Neural progenitor cell (in vitro differentiated cells): ENCODE results near the gene MRPL53. TPM values are rescaled to one million over a fixed set of nuclear protein-coding genes. Genes with fewer than 3 reads are reported as not detected.

ENCODE experiments used
- DNase-seq: peaks from one replicate; pipeline ENCODE4 v3.0.0-alpha.2; 2016; ENCODE audit warnings: low spot score
- H2AFZ ChIP-seq: fragments of 200-600 bp; sonication (generic); replicated peaks from 2 replicates; pipeline ENCODE4 v1.6.1; 2016; ENCODE audit warnings: antibody characterized with exemption
- H3F3A ChIP-seq: fragments of 200-600 bp; sonication (generic); 2 replicates; pipeline ENCODE4 v1.6.1; 2016; ENCODE audit warnings: antibody characterized with exemption, low read depth
- H3K27ac ChIP-seq: fragments of 200-600 bp; sonication (generic); 2 replicates; pipeline ENCODE4 v1.5.1; 2016; ENCODE audit warnings: mild to moderate bottlenecking
- H3K27me3 ChIP-seq: fragments of 200-600 bp; sonication (generic); 2 replicates; pipeline ENCODE4 v1.6.1; 2016; ENCODE audit warnings: mild to moderate bottlenecking, moderate library complexity
- H3K36me3 ChIP-seq: fragments of 200-600 bp; sonication (generic); 2 replicates; pipeline ENCODE4 v1.5.1; 2016
- H3K4me1 ChIP-seq: fragments of 200-600 bp; sonication (generic); 2 replicates; pipeline ENCODE4 v1.6.1; 2016; ENCODE audit warnings: mixed run types
- H3K4me2 ChIP-seq: fragments of 200-600 bp; sonication (generic); 2 replicates; pipeline ENCODE4 v1.6.1; 2016
- H3K4me3 ChIP-seq: fragments of 200-600 bp; sonication (generic); 2 replicates; pipeline ENCODE4 v1.5.1; 2016
- H3K79me2 ChIP-seq: fragments of 200-600 bp; sonication (generic); 2 replicates; pipeline ENCODE4 v1.6.1; 2016; ENCODE audit warnings: low read depth
- H3K9ac ChIP-seq: fragments of 200-600 bp; sonication (generic); 2 replicates; pipeline ENCODE4 v1.6.1; 2016
- H3K9me3 ChIP-seq: fragments of 200-600 bp; sonication (generic); 2 replicates; pipeline ENCODE4 v1.5.1; 2016; ENCODE audit warnings: low read depth
- H4K20me1 ChIP-seq: fragments of 200-600 bp; sonication (generic); 2 replicates; pipeline ENCODE4 v1.6.1; 2016; ENCODE audit warnings: low read depth
- H3K27ac Mint-ChIP-seq: 3 replicates; pipeline ENCODE4 v1.8.0; 2021; ENCODE audit warnings: mixed read lengths
- H3K27me3 Mint-ChIP-seq: 2 replicates; pipeline ENCODE4 v1.8.0; 2022; ENCODE audit warnings: low read depth, mild to moderate bottlenecking, inconsistent platforms, moderate library complexity, mixed read lengths; ENCODE audit not compliant: insufficient read depth
- H3K36me3 Mint-ChIP-seq: 3 replicates; pipeline ENCODE4 v1.8.0; 2021; ENCODE audit warnings: mixed read lengths
- H3K4me1 Mint-ChIP-seq: 3 replicates; pipeline ENCODE4 v1.8.0; 2021; ENCODE audit warnings: mixed read lengths
- H3K4me3 Mint-ChIP-seq: 3 replicates; pipeline ENCODE4 v1.8.0; 2021; ENCODE audit warnings: mild to moderate bottlenecking, moderate library complexity, mixed read lengths
- H3K9me3 Mint-ChIP-seq: 3 replicates; pipeline ENCODE4 v1.8.0; 2020; ENCODE audit warnings: mixed read lengths
- EZH2 ChIP-seq: fragments of 200-600 bp; sonication (generic); IDR thresholded peaks from 2 replicates; pipeline ENCODE4 v1.6.1; 2017; ENCODE audit warnings: antibody characterized with exemption, mild to moderate bottlenecking, moderate library complexity
- EZH2phosphoT487 ChIP-seq: fragments of 200-600 bp; sonication (generic); IDR thresholded peaks from 2 replicates; pipeline ENCODE4 v1.6.1; 2017; ENCODE audit warnings: antibody characterized with exemption
- total RNA-seq: library from RNA; depleted of rRNA; stranded (reverse); fragments of >200 nt; gene quantifications from 2 replicates; pipeline ENCODE4 v1.2.3, GENCODE V29; 2015; ENCODE audit warnings: low replicate concordance
- TF ChIP-seq, protein P1 (sequence below): fragments of 200-600 bp; sonication (generic); IDR thresholded peaks from 2 replicates; pipeline ENCODE4 v1.5.1; 2017; ENCODE audit warnings: antibody characterized with exemption, mild to moderate bottlenecking

MRPL53 gene
- total RNA-seq, 1 donor from 2014 or later: 9.8 TPM

- Histone ChIP-seq H3K4me1 (no peaks in the 10 kb centered on the region), H3K36me3 (no peaks in the 10 kb centered on the region), H3F3A (peaks cover 37% of the 10 kb centered on the region), H3K9ac (no peak overlapping the region), H3K27me3 (peaks cover 6% of the 10 kb centered on the region), H2AFZ (no peak overlapping the region), H3K27ac (no peak overlapping the region), H3K4me2 (no peak overlapping the region), H3K4me3 (no peak overlapping the region), H3K79me2 (peaks cover 16% of the 10 kb centered on the region), H3K9me3 (no peaks in the 10 kb centered on the region), H4K20me1 (peaks cover 24% of the 10 kb centered on the region)
- Mint-ChIP-seq H3K4me1 (peaks cover 28% of the 10 kb centered on the region), H3K4me3 (no peak overlapping the region), H3K9me3 (no peaks in the 10 kb centered on the region), H3K27ac (no peak overlapping the region), H3K27me3 (peaks cover 12% of the 10 kb centered on the region), H3K36me3 (peaks cover 35% of the 10 kb centered on the region)
- TF ChIP-seq EZH2phosphoT487 (no peak), EZH2 (no peak)
- TF ChIP-seq, protein P1, sequence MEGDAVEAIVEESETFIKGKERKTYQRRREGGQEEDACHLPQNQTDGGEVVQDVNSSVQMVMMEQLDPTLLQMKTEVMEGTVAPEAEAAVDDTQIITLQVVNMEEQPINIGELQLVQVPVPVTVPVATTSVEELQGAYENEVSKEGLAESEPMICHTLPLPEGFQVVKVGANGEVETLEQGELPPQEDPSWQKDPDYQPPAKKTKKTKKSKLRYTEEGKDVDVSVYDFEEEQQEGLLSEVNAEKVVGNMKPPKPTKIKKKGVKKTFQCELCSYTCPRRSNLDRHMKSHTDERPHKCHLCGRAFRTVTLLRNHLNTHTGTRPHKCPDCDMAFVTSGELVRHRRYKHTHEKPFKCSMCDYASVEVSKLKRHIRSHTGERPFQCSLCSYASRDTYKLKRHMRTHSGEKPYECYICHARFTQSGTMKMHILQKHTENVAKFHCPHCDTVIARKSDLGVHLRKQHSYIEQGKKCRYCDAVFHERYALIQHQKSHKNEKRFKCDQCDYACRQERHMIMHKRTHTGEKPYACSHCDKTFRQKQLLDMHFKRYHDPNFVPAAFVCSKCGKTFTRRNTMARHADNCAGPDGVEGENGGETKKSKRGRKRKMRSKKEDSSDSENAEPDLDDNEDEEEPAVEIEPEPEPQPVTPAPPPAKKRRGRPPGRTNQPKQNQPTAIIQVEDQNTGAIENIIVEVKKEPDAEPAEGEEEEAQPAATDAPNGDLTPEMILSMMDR: no peak
- DNase-seq: no peak
Measured at GRCh38 chr2:74424995-74425406, 47.5 kb downstream of the MRPL53 start.

- Mint-ChIP-seq H3K4me1 (peaks cover 28% of the 10 kb centered on the region), H3K9me3 (no peaks in the 10 kb centered on the region), H3K27me3 (peaks cover 15% of the 10 kb centered on the region), H3K27ac (no peak overlapping the region), H3K4me3 (peak overlapping the region; percentile 66), H3K36me3 (peaks cover 32% of the 10 kb centered on the region)
- TF ChIP-seq, protein P1: no peak
- TF ChIP-seq EZH2: no peak
- TF ChIP-seq EZH2phosphoT487: no peak
- Histone ChIP-seq H3K9me3 (no peaks in the 10 kb centered on the region), H3K4me3 (no peak overlapping the region), H3K79me2 (peaks cover 16% of the 10 kb centered on the region), H3K4me2 (no peak overlapping the region), H2AFZ (no peak overlapping the region), H3K27ac (no peak overlapping the region), H3K36me3 (no peaks in the 10 kb centered on the region), H4K20me1 (peaks cover 24% of the 10 kb centered on the region), H3K27me3 (peaks cover 7% of the 10 kb centered on the region), H3K9ac (no peak overlapping the region), H3K4me1 (no peaks in the 10 kb centered on the region), H3F3A (peaks cover 37% of the 10 kb centered on the region)
- no peak for DNase-seq
Measured at GRCh38 chr2:74424139-74424992, 48.1 kb downstream of the MRPL53 start.

- H3K4me2 ChIP-seq: peak overlapping the region; percentile 91
- no peaks in the 10 kb centered on the region for H3K9me3 Mint-ChIP-seq
- TF ChIP-seq, protein P1: no peak
- TF ChIP-seq EZH2phosphoT487: no peak
- TF ChIP-seq EZH2: no peak
- peaks cover 28% of the 10 kb centered on the region for H3K4me1 Mint-ChIP-seq
- no peaks in the 10 kb centered on the region for H3K4me1 ChIP-seq
- peaks cover 15% of the 10 kb centered on the region for H3K27me3 Mint-ChIP-seq
- H3K36me3 ChIP-seq: no peaks in the 10 kb centered on the region
- H4K20me1 ChIP-seq: peaks cover 24% of the 10 kb centered on the region
- H3K79me2 ChIP-seq: peaks cover 16% of the 10 kb centered on the region
- no peak overlapping the region for H2AFZ ChIP-seq
- H3K27ac ChIP-seq: no peak overlapping the region
- no peak overlapping the region for H3K9ac ChIP-seq
- no peak overlapping the region for H3K4me3 ChIP-seq
- peaks cover 23% of the 10 kb centered on the region for H3K36me3 Mint-ChIP-seq
- no peak for DNase-seq
- H3K27ac Mint-ChIP-seq: no peak overlapping the region
- H3K27me3 ChIP-seq: peaks cover 7% of the 10 kb centered on the region
- peak overlapping the region; percentile 99 for H3K4me3 Mint-ChIP-seq
- H3F3A ChIP-seq: peaks cover 37% of the 10 kb centered on the region
- H3K9me3 ChIP-seq: no peaks in the 10 kb centered on the region
Measured at GRCh38 chr2:74423231-74424095, 49.0 kb downstream of the MRPL53 start.

Other genes with a start within 250 kb of the MRPL53 start
- 1.7 and 2.0 TPM in 2 replicates for gene SLC4A5, start 129.3 kb downstream of the MRPL53 start, total RNA-seq
- gene DCTN1, start 92.4 kb downstream of the MRPL53 start, total RNA-seq: 100 and 134 TPM in 2 replicates
- gene C2orf81, start 51.1 kb downstream of the MRPL53 start, total RNA-seq: 1.8 and 6.0 TPM in 2 replicates
- gene WDR54, start 51.0 kb downstream of the MRPL53 start, total RNA-seq: 88.1 and 138 TPM in 2 replicates
- gene RTKN, start 30.7 kb downstream of the MRPL53 start, total RNA-seq: 11.4 and 40.0 TPM in 2 replicates
- gene INO80B, start 17.6 kb downstream of the MRPL53 start, total RNA-seq: 8.7 and 15.9 TPM in 2 replicates
- 38.2 and 132 TPM in 2 replicates for gene WBP1, start 14.2 kb downstream of the MRPL53 start, total RNA-seq
- 32.0 and 68.3 TPM in 2 replicates for gene MOGS, start 7.3 kb downstream of the MRPL53 start, total RNA-seq
- gene CCDC142, start 10.3 kb upstream of the MRPL53 start, total RNA-seq: 12.0 and 22.3 TPM in 2 replicates
- gene TTC31, start 10.4 kb upstream of the MRPL53 start, total RNA-seq: 22.6 and 41.1 TPM in 2 replicates
- gene LBX2, start 26.9 kb upstream of the MRPL53 start, total RNA-seq: 0.12 TPM in 1 of 2 replicates, not detected in the other
- gene PCGF1, start 35.0 kb upstream of the MRPL53 start, total RNA-seq: 10.9 and 13.8 TPM in 2 replicates
- gene TLX2, start 41.8 kb upstream of the MRPL53 start, total RNA-seq: not detected in 2 replicates
- 0.11 and 0.71 TPM in 2 replicates for gene DQX1, start 53.6 kb upstream of the MRPL53 start, total RNA-seq
- 47.9 and 73.7 TPM in 2 replicates for gene AUP1, start 57.0 kb upstream of the MRPL53 start, total RNA-seq
- 18.5 and 28.4 TPM in 2 replicates for gene HTRA2, start 57.3 kb upstream of the MRPL53 start, total RNA-seq
- 24.2 and 39.1 TPM in 2 replicates for gene LOXL3, start 81.3 kb upstream of the MRPL53 start, total RNA-seq
- gene DOK1, start 82.0 kb upstream of the MRPL53 start, total RNA-seq: 3.4 and 13.2 TPM in 2 replicates
- gene M1AP, start 175.7 kb upstream of the MRPL53 start, total RNA-seq: 0.75 and 3.7 TPM in 2 replicates
- 3.5 and 11.3 TPM in 2 replicates for gene SEMA4F, start 181.6 kb upstream of the MRPL53 start, total RNA-seq